ENCODE measurements around the gene GARIN5A. TPM values are rescaled to one million over a fixed set of nuclear protein-coding genes. Genes with fewer than 3 reads are reported as not detected.

The GARIN5A gene
- total and polyA plus RNA-seq, 11 donors = 0.51 to 6.4 (median 1.6) TPM

DNA sequence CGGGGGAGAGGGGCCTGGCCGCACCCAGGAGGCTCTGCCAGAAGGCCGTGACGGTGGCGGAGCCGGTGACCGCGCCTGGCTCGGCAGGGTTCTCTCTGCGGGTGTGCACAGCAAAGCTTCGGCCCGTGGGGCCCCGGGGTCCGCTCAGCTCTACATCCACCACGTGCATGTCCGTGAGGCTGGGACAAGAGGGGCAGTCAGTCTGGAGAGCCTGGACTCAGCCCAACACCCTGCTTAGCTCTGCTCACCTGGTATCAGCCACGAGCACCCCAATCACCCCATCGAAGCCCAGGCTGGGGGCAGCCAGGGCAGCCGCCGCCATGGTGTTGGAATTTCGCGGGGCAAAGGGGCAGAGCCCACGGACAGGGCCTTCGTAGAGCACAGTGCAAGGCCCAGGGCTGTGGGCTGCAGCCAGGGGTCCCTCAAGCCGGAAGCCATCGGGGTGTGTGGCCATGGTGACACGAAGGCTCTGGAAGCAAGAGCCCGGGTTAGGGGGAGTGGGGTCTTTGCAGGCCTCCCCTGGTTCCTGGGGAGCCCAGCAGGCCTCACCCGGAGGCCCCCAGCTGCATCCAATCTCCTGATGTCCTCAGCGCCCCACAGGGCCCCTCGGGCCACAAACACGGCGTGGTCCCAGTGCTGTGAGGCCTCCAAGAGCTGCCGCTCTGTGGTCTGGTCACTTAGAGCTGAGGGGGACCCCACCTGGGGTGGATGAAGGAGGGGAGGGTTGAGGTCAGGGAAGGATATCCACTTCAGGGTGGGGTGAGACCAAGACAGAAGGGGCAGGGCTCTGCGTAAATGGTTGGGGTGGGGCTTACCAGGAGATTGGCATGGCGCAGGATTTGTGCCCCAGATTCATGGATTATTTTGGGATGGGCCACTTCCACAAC lies 35.7 kb upstream of the GARIN5A start:
- TF ChIP-seq, protein P1, sequence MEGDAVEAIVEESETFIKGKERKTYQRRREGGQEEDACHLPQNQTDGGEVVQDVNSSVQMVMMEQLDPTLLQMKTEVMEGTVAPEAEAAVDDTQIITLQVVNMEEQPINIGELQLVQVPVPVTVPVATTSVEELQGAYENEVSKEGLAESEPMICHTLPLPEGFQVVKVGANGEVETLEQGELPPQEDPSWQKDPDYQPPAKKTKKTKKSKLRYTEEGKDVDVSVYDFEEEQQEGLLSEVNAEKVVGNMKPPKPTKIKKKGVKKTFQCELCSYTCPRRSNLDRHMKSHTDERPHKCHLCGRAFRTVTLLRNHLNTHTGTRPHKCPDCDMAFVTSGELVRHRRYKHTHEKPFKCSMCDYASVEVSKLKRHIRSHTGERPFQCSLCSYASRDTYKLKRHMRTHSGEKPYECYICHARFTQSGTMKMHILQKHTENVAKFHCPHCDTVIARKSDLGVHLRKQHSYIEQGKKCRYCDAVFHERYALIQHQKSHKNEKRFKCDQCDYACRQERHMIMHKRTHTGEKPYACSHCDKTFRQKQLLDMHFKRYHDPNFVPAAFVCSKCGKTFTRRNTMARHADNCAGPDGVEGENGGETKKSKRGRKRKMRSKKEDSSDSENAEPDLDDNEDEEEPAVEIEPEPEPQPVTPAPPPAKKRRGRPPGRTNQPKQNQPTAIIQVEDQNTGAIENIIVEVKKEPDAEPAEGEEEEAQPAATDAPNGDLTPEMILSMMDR (IDR thresholded peaks at IDR 0.05) = no peak
- TF ChIP-seq POLR2A (IDR thresholded peaks at IDR 0.05) = no peak
- Histone ChIP-seq H3K9me3 (no peaks in the 10 kb centered on the region), H3K36me3 (no peaks in the 10 kb centered on the region), H3K4me3 (peak overlapping the region in 6 of 12 donors; percentile 66 to 89 (median 78)), H3K27ac (peak overlapping the region in 3 of 12 donors; percentile 50 to 86 (median 82)), H3K4me1 (peaks cover 0 to 20% (median 8%) of the 10 kb centered on the region in 12 donors), H3K27me3 (peaks cover 0 to 8% (median 0%) of the 10 kb centered on the region in 9 donors)
- intact Hi-C loops (cut with DNase I) = loop anchor here in 2 of 10 donors (5.0 to 10.0 kb wide), 2 partner anchors 135 to 488 kb away; partner anchors contain the start of genes NR1H2 (in 1 of the 2), VRK3 (in 1 of the 2) and ZNF473 (in 1 of the 2)
- 86 to 93% (median 90%) methylated on average over 26 to 36 of the region's 36 CpGs for WGBS, 4 donors
- no peak for ATAC-seq
- DNase-seq = peak in 2 of 5 donors; percentile 51 to 72

DNA sequence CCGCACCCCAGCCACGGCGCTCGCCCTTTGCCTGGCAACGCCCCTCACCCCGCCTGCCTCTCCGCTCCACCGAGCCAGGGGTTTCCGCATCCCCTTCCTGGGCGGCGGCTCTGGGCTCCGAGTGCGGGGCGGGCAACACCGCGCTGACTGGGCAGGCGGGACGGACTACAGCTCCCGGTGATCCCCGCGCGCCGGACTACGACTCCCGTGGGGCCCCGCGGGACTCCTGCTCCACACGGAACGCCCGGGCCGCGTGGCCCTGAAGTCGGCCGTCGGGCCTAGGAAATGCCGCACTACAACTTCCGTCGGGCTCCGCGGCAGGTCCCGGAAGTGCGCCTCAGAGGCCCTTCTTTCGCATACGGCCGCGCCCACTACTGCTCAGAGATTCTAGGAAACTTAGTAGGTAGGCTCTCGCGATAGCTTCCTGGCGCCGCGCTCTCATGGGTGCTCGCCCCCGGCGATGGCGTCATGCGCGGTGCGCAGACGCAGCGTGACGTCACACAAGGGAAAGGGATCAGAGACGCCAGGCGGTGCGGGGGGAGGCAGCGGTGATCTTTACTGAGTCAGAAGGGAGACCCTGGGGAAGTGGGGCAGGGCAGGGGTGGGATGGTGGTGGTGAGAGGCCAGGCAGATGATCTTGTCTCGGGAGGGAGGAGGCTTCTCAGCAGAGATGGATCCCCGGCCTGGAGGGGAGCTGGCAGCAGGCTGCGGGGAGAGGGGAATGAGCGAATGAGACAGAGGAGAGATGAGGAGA lies 34.6 kb upstream of the GARIN5A start, which contains the start of gene JOSD2:
TSS of gene JOSD2 (minus strand) at position 123 of the 754 bp plus-strand sequence. CDS start 760 bp downstream, outside the sequence.
- Histone ChIP-seq H3K27ac (peak within 1 kb of the TSS; percentile 50 to 86 (median 78)), H3K9me3 (no peaks in the 10 kb centered on the region), H3K27me3 (peaks cover 0 to 8% (median 0%) of the 10 kb centered on the region in 9 donors), H3K36me3 (peaks cover 0 to 2% (median 0%) of the 10 kb centered on the region in 9 donors), H3K4me3 (peak within 1 kb of the TSS; percentile 42 to 89 (median 74)), H3K4me1 (peaks cover 0 to 20% (median 8%) of the 10 kb centered on the region in 12 donors)
- ATAC-seq (peak; percentile 94 to 97 (median 95)), DNase-seq (peak; percentile 98 to 100 (median 99))
- intact Hi-C loops (cut with DNase I) = loop anchor here in 7 of 10 donors (1.0 to 10.0 kb wide), 6 partner anchors 34 to 486 kb away; partner anchors contain the start of genes EMC10 (in 5 of the 7), GARIN5A (in 5 of the 7), NR1H2 (in 2 of the 7) and VRK3 (in 1 of the 7)
- WGBS, 4 donors = 1 to 2% (median 2%) methylated on average over 27 to 69 of the region's 69 CpGs
- TF ChIP-seq, protein P1 (IDR thresholded peaks at IDR 0.05) = peak in 1 of 12 donors; percentile 17
- TF ChIP-seq POLR2A (IDR thresholded peaks at IDR 0.05) = peak in 1 of 2 donors; percentile 77

DNA sequence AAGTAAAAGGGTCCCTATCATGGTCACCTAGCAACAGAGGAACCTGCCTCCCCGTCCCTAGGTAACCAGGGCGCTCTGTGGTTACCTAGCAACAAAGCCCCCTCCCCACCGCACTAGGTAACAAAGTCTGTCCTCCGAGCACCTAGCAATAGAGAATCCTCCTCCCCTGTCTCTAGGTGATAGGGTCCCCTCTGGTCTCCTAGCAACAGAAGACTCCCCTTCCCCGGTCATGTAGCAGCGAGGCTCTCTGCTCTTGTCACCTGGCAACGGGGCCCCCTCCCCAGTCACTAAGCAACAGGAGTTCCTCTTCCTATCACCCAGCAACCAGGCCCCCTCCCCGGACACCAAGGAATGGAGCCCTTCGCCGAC lies 34.0 kb upstream of the GARIN5A start:
- ATAC-seq (no peak), DNase-seq (no peak)
- TF ChIP-seq, protein P1 (IDR thresholded peaks at IDR 0.05) = no peak
- no peak for TF ChIP-seq POLR2A (IDR thresholded peaks at IDR 0.05)
- 4 to 8% (median 4%) methylated on average over 9 to 10 of the region's 10 CpGs for WGBS, 4 donors
- intact Hi-C loops (cut with DNase I) = loop anchor here in 7 of 10 donors (1.0 to 10.0 kb wide), 6 partner anchors 34 to 486 kb away; partner anchors contain the start of genes EMC10 (in 5 of the 7), GARIN5A (in 5 of the 7), NR1H2 (in 2 of the 7) and VRK3 (in 1 of the 7)
- no peaks in the 10 kb centered on the region for H3K9me3 ChIP-seq
- peak overlapping the region; percentile 42 to 89 (median 74) for H3K4me3 ChIP-seq
- peaks cover 0 to 7% (median 0%) of the 10 kb centered on the region in 9 donors for H3K36me3 ChIP-seq
- peak overlapping the region; percentile 50 to 86 (median 78) for H3K27ac ChIP-seq
- H3K4me1 ChIP-seq = peaks cover 0 to 20% (median 8%) of the 10 kb centered on the region in 12 donors
- H3K27me3 ChIP-seq = peaks cover 0 to 8% (median 0%) of the 10 kb centered on the region in 9 donors

Data from heart left ventricle (tissue), 16 donors.